Smooth muscle cell (in vitro differentiated cells): ENCODE measurements around the gene UBE2M. TPM values are rescaled to one million over a fixed set of nuclear protein-coding genes. Genes with fewer than 3 reads are reported as not detected.

Experiments used
- DNase-seq: peaks from one replicate; lab custom pipeline; 2025; ENCODE audit not compliant: unreplicated experiment; lab: John Stamatoyannopoulos, UW
- H2AFZ ChIP-seq: fragments of 200-600 bp; sonication (generic); 2 replicates; pipeline ENCODE4 v1.6.0; 2016; ENCODE audit warnings: antibody characterized with exemption, low read depth, mild to moderate bottlenecking
- H3F3A ChIP-seq: fragments of 200-600 bp; sonication (generic); 2 replicates; pipeline ENCODE4 v1.6.0; 2017; ENCODE audit warnings: antibody characterized with exemption, low read depth
- H3K27ac ChIP-seq: fragments of 200-600 bp; sonication (generic); 2 replicates; pipeline ENCODE4 v1.5.1; 2016; ENCODE audit warnings: low read depth, mild to moderate bottlenecking
- H3K27me3 ChIP-seq: fragments of 200-600 bp; sonication (generic); 2 replicates; pipeline ENCODE4 v1.6.1; 2016; ENCODE audit warnings: low read depth, mild to moderate bottlenecking
- H3K36me3 ChIP-seq: fragments of 200-600 bp; sonication (generic); 2 replicates; pipeline ENCODE4 v1.5.1; 2016; ENCODE audit warnings: low read depth
- H3K4me1 ChIP-seq: fragments of 200-600 bp; sonication (generic); 2 replicates; pipeline ENCODE4 v1.5.1; 2016; ENCODE audit warnings: low read depth
- H3K4me2 ChIP-seq: fragments of 200-600 bp; sonication (generic); 2 replicates; pipeline ENCODE4 v1.6.0; 2016; ENCODE audit warnings: mild to moderate bottlenecking
- H3K4me3 ChIP-seq: fragments of 200-600 bp; sonication (generic); 2 replicates; pipeline ENCODE4 v1.5.1; 2016; ENCODE audit warnings: mild to moderate bottlenecking
- H3K79me2 ChIP-seq: fragments of 200-600 bp; sonication (generic); 2 replicates; pipeline ENCODE4 v1.6.0; 2016; ENCODE audit warnings: low read depth, mild to moderate bottlenecking
- H3K9ac ChIP-seq: fragments of 200-600 bp; sonication (generic); 2 replicates; pipeline ENCODE4 v1.6.0; 2016; ENCODE audit warnings: low read depth
- H3K9me3 ChIP-seq: fragments of 200-600 bp; sonication (generic); replicated peaks from 2 replicates; pipeline ENCODE4 v1.5.1; 2016; ENCODE audit warnings: low read depth
- H4K20me1 ChIP-seq: fragments of 200-600 bp; sonication (generic); 2 replicates; pipeline ENCODE4 v1.6.0; 2016; ENCODE audit warnings: low read depth
- CTCF ChIP-seq: fragments of 200-600 bp; sonication (generic); IDR thresholded peaks from 2 replicates; pipeline ENCODE4 v1.5.1; 2017; ENCODE audit warnings: borderline replicate concordance, mild to moderate bottlenecking, antibody characterized with exemption; ENCODE audit not compliant: insufficient read depth, poor library complexity, severe bottlenecking
- WGBS: methylation state at CpG from one replicate; pipeline ENCODE4 v1.1.7; 2016; ENCODE audit warnings: low lambda C conversion rate; 5-methylcytosine and 5-hydroxymethylcytosine counted together
- polyA plus RNA-seq: library from polyadenylated mRNA; unstranded; fragments of >200 nt; fragmentation: Nextera tagmentation; extraction: Ambion mirVana; gene quantifications from 2 replicates; pipeline ENCODE4 v1.2.1, GENCODE V29; 2016
- total RNA-seq: library from RNA; depleted of rRNA; stranded (reverse); fragments of >200 nt; gene quantifications from 2 replicates; pipeline ENCODE4 v1.2.3, GENCODE V29; 2014

UBE2M gene
- total and polyA plus RNA-seq, 2 experiments from 2014 or later = 45.9 to 118 TPM

GRCh38 chr19:58585442-58586132 lies 27.2 kb upstream of the UBE2M start:
- no peak for DNase-seq
- WGBS = 88% methylated on average over 5 of the region's 6 CpGs
- Histone ChIP-seq H3K27me3 (no peaks in the 10 kb centered on the region), H3K4me1 (no peaks in the 10 kb centered on the region), H3K4me3 (no peak overlapping the region), H3F3A (peaks cover 3% of the 10 kb centered on the region), H3K27ac (peak overlapping the region; percentile 88), H2AFZ (no peak overlapping the region), H3K9me3 (no peaks in the 10 kb centered on the region), H3K9ac (no peak overlapping the region), H4K20me1 (no peaks in the 10 kb centered on the region), H3K4me2 (no peak overlapping the region), H3K36me3 (no peaks in the 10 kb centered on the region), H3K79me2 (no peaks in the 10 kb centered on the region)
- no peak for TF ChIP-seq CTCF

- TF ChIP-seq CTCF = no peak
- Histone ChIP-seq H3K4me2 (no peak overlapping the region), H3K27ac (no peak overlapping the region), H3F3A (peaks cover 3% of the 10 kb centered on the region), H3K9me3 (no peaks in the 10 kb centered on the region), H3K27me3 (no peaks in the 10 kb centered on the region), H2AFZ (no peak overlapping the region), H3K36me3 (no peaks in the 10 kb centered on the region), H3K9ac (no peak overlapping the region), H3K4me1 (no peaks in the 10 kb centered on the region), H3K4me3 (no peak overlapping the region), H3K79me2 (no peaks in the 10 kb centered on the region), H4K20me1 (no peaks in the 10 kb centered on the region)
- 81% methylated on average over 9 of the region's 9 CpGs for WGBS
- DNase-seq = no peak
Observed at GRCh38 chr19:58584498-58585441, 26.4 kb upstream of the UBE2M start.

GRCh38 chr19:58582985-58583384 lies 24.6 kb upstream of the UBE2M start:
- peaks cover 3% of the 10 kb centered on the region for H3K79me2 ChIP-seq
- H3K36me3 ChIP-seq = no peaks in the 10 kb centered on the region
- H3F3A ChIP-seq = peaks cover 3% of the 10 kb centered on the region
- no peak overlapping the region for H2AFZ ChIP-seq
- H3K9me3 ChIP-seq = no peaks in the 10 kb centered on the region
- TF ChIP-seq CTCF = no peak
- no peak overlapping the region for H3K4me2 ChIP-seq
- no peak overlapping the region for H3K27ac ChIP-seq
- H3K4me3 ChIP-seq = no peak overlapping the region
- no peak overlapping the region for H3K9ac ChIP-seq
- no peaks in the 10 kb centered on the region for H4K20me1 ChIP-seq
- H3K27me3 ChIP-seq = no peaks in the 10 kb centered on the region
- no peaks in the 10 kb centered on the region for H3K4me1 ChIP-seq
- WGBS = 100% methylated on average over 6 of the region's 6 CpGs
- no peak for DNase-seq
